ES-I3 (cell line): ENCODE results near the gene ACSM6.
"Not testable (repeated sequence)": the region's sequence is repeated elsewhere in the genome, so short reads cannot be mapped to it uniquely, and the experiment has no call there.

Source experiments
- H3K36me3 ChIP-seq: 2 replicates; pipeline ENCODE4 v1.6.1; 2013; ENCODE audit warnings: mild to moderate bottlenecking, low read length, control low read depth, moderate library complexity; ENCODE audit not compliant: insufficient read depth
- H3K4me1 ChIP-seq: 2 replicates; pipeline ENCODE4 v1.6.1; 2013; ENCODE audit warnings: mild to moderate bottlenecking, control low read depth, low read length; ENCODE audit not compliant: insufficient read depth
- H3K9ac ChIP-seq: 2 replicates; pipeline ENCODE4 v1.6.1; 2013; ENCODE audit warnings: low read depth, mild to moderate bottlenecking, low read length, moderate library complexity
- H3K9me3 ChIP-seq: 2 replicates; pipeline ENCODE4 v1.6.1; 2013; ENCODE audit warnings: mild to moderate bottlenecking, low read length, moderate library complexity; ENCODE audit not compliant: control insufficient read depth, insufficient read depth

Gene ACSM6

DNA sequence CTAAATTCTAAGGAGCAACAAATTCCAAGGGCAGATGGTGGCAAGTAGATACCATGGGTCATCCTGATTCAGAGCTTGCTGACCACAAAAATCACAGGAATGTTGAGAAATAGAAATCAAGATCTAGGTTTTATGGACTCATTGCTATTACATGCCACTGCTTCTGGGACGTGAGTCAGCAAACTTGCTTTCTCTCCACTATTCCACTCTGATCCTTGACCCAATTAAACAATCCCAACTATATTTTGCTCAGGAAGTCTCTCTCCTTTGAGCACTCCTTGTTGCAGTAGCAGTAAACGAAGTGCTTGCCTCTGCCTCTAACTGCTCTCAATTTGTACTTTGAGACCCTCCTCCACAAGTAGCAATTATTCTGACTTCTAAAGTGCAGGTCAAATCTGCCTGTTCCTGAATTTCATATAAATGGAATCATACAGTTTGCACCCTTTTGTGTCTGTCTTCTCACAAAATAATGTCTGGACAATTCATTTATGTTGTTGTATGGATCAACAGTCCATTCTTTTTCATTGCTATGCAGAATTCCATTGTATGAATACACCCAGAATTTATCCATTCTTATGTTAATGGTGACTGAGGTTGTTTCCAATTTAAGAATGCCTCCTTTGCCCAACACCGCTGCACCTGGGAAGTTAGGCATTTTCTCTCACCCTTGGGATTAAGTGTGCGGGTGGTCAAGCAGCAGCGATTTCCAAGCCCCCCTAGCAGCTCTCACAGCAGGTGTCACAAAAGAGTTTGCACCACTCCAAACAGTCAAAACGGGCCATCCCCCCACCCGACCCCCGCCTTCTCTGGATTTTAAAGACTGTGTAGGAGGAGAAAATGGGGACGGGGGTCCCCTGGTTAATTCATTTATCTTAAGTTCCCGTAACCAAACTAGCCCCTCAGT, 35.9 kb downstream of the ACSM6 start:
- Histone ChIP-seq H3K9me3 (no peaks in the 10 kb centered on the region), H3K9ac (peak overlapping the region; percentile 94), H3K36me3 (peaks cover 12% of the 10 kb centered on the region; the same call in 1 of the 2 replicates), H3K4me1 (peaks cover 31% of the 10 kb centered on the region)

DNA sequence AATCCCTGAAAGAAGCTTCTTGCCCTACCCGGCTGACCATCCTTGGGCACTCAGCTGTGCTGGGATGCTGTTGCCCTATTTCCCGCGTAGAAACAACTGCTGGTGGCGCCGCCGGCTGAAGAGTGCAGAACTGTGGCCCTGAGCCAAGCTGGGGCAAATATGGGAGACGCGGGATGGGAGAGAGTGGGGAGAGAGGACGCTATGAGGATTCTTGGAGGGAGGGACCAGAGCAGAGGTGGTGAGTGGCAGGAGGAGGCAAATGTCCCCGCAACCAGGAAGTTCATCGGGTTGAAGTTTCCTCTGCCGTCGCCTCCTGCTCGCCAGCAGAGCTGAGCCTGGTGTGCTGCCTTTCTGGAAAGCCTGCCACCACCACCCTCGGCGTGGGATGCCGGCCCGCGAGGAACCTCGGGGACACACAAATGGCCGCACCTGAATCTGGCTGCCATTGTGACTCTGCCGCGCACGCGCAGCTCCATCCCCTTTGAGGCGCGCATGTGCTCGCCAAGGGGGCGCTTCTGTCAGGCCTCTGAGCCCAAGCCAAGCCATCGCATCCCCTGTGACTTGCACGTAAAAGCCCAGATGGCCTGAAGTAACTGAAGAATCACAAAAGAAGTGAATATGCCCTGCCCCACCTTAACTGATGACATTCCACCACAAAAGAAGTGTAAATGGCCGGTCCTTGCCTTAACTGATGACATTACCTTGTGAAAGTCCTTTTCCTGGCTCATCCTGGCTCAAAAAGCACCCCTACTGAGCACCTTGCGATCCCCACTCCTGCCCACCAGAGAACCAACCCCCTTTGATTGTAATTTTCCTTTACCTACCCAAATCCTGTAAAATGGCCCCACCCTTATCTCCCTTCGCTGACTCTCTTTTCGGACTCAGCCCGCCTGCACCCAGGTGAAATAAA, 36.9 kb downstream of the ACSM6 start:
- 0 out of 2 replicates have a peak, but pooled peaks cover 10% of the 10 kb centered on the region for H3K36me3 ChIP-seq
- peak overlapping the region; percentile 94 for H3K9ac ChIP-seq
- not testable (repeated sequence) for H3K9me3 ChIP-seq
- peaks cover 38% of the 10 kb centered on the region for H3K4me1 ChIP-seq

DNA sequence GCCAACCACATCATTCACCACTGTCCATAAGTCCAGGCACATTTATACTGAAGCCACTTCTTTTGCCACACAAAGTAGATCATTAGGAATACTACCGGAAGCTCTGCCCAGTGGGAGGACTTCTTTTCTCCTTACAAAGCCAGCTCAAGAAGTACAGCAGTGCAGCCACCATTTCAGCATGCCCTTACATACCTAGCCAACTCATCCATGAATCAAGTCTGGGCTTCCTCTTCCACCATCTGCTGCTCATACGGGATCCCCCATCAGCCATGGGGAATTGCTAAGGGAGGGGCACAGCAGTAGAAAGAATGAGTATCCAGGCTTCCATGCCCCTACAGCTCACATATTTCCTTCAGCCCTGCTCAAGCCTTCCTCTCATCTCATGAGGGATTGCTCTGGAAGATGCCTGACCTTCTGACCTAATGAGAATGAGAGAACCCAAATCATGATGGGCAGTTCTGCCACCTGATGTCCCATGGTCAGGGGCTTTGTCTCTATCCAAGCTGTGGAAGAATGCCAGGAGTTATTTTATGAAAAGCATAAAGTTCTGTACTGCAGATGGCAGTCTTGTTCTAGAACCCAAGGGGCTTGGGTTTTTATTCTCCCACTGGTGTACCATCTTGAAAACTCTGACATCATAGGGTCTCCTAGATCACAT, 39.5 kb downstream of the ACSM6 start:
- H3K4me1 ChIP-seq: peaks cover 35% of the 10 kb centered on the region
- H3K36me3 ChIP-seq: peaks cover 11% of the 10 kb centered on the region
- H3K9ac ChIP-seq: no peak overlapping the region
- no peaks in the 10 kb centered on the region for H3K9me3 ChIP-seq

DNA sequence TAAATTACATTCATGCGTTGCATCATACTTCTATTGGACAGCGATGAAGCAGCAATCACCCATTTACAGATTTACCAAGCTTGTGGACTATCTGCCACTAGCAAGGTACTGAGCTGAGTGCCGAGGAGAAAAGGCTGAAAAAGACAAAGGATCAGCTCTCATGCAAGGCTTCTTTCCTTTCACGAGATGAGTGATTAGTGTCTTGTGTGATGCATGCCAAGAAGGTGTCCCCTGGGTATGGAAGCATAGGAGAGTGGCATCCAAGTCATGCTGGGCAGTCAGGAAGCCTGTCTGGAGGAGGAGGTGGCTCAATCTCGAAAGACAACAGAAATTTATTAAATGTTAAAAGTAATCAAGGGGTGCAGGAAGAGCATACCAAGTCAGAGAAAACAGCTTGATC, 40.9 kb downstream of the ACSM6 start:
- no peak overlapping the region for H3K9ac ChIP-seq
- H3K36me3 ChIP-seq: peaks cover 14% of the 10 kb centered on the region
- peaks cover 27% of the 10 kb centered on the region for H3K4me1 ChIP-seq
- no peaks in the 10 kb centered on the region for H3K9me3 ChIP-seq

DNA sequence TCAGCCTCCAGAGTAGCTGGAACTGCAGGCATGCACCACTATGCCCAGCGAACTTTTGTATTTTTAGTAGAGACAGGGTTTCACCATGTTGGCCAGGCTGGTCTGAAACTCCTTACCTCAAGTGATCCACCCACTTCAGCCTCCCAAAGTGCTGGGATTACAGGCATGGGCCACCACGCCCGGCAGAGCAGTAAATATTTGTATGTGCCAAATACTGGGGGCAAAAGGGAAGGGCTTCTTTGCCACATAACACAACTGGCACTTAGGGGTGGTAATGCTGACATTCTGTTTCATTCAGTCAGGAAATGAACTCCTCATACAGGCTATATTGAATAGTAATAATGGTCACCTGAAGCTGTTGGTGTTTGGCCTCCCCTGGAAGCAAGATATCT, 41.6 kb downstream of the ACSM6 start:
- no peak overlapping the region for H3K9ac ChIP-seq
- peaks cover 21% of the 10 kb centered on the region for H3K36me3 ChIP-seq
- H3K4me1 ChIP-seq: peaks cover 27% of the 10 kb centered on the region
- H3K9me3 ChIP-seq: no peaks in the 10 kb centered on the region

DNA sequence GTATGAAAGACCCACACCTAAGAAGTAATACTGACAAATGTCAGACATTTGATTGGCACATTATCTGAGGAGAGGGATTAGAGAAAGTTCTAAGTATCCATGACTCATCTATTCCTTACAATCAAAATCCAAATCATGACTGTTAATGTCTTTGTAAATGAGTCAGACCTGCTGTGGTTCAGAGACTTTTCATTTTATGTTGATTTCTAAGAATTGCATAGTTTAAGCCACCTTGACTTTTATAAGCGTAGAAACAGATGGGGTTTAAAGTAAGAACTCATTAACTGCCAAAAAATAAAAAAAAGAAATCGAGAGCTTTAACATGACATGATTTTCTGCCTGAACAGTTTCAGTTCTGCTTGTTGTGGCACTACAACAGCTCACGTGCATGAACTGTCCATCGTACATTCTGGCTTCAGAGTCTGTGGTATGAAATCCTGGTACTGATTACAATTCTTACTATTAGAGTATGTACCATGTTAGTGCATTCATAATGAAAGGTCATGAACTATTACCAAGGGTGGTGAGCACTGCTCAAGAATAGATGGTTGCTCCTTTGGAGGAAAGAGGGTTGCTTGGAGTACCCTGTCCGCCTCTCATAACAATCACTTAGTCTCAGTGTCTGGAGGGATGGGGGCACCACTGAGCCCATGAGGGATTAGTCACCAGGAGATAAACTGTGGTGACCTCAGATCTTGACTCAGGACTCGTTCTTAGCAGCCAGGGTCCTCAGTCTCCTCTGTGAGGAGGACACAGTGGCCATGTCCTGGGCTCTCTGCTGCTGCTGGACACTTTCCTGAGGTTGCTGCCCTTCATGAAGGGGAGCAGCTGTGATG, 42.2 kb downstream of the ACSM6 start:
- Histone ChIP-seq H3K36me3 (peaks cover 27% of the 10 kb centered on the region), H3K9ac (no peak overlapping the region), H3K9me3 (no peaks in the 10 kb centered on the region), H3K4me1 (peaks cover 27% of the 10 kb centered on the region)

DNA sequence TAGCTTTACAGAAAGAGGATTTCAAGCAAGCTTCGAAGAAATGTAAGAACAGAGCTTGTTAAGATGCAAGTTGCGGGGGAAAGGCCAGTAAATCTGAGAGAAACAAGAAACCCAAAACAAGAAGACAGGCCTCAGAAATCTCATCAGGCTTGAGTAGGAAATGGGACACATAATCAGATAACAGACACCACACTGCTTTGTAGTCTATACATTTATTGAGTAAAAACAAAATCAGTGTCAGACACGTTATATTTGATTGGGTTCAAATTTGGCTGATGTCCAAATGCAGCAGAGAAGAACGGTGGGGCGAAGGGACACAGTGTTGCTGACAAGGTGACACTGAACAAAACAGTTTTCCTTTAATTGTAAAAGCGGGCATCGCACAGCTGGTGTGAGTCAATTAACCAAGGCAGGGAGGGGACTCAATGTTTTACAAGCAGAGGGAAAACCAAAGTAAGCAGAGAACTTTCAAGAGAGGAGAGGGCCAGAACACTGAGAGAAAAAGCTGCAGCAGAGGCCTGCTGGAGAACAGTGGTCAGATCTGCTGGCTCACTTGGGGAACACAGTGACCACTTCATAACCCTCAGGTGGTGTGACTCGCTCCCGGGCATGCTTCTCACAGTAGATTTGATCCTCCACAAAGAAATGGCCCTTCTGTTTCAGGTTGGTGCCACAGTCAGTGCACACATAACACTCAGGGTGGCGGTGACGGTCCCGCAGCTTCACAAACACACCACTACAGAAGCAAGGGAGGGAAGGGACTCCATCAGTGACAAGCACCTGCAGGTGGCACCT, 43.5 kb downstream of the ACSM6 start:
- no peaks in the 10 kb centered on the region for H3K9me3 ChIP-seq
- H3K9ac ChIP-seq: no peak overlapping the region
- H3K36me3 ChIP-seq: peaks cover 36% of the 10 kb centered on the region
- H3K4me1 ChIP-seq: peaks cover 22% of the 10 kb centered on the region

DNA sequence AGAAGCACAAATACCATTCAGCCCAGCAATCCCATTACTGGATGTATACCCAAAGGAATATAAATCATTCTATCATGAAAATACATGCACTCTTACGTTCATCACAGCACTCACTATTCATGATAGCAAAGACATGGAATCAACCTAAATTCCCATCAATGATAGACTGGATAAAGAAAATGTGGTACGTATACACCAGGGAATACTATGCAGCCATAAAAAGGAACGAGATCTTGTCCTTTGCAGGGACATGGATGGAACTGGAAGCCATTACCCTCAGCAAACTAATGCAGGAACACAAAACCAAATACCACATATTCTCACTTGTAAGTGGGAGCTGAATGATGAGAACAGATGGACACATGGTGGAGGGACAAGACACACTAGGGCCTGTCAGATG, 46.1 kb downstream of the ACSM6 start:
- peaks cover 35% of the 10 kb centered on the region for H3K36me3 ChIP-seq
- H3K4me1 ChIP-seq: peaks cover 16% of the 10 kb centered on the region
- not testable (repeated sequence) for H3K9me3 ChIP-seq, H3K9ac ChIP-seq

DNA sequence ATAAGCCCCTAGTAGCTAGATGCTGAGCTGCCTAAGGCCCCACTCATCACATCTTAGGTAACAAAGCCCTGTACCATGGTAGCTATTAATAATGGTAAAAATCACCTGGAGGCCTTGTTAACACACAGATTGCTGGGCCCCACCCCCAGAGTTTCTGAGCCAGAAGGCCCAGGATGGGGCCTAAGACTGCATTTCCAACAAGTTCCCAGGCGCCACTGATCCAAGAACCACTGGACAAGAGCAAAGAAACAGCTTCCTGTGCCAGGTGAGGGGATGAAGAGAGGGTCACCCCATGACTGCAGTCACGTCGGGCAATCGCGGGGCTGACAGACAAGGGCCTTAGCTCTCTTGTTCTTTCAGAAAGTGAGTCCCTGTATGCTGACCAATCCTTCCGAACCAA, 46.8 kb downstream of the ACSM6 start:
- Histone ChIP-seq H3K4me1 (peaks cover 12% of the 10 kb centered on the region), H3K36me3 (peaks cover 39% of the 10 kb centered on the region), H3K9ac (no peak overlapping the region)

DNA sequence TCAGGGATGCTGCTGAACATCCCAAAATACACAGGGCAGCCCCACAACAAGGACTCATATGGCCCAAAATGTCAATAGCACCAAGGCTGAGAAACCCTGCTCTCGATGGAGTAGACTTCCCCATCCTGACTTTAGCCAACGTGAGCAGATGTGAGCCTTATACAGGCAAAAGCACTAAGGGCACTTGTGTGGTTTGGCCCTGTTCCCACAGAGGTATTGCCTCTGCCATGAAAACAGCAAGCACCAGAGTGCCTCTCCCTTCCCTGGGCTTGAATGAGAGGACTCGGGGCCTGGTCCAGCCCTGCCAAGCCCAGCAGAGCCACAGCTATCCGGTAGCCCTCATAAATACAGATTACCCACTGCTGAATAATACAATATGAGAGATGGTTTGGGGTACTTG, 47.5 kb downstream of the ACSM6 start:
- H3K4me1 ChIP-seq: peaks cover 5% of the 10 kb centered on the region
- peaks cover 42% of the 10 kb centered on the region for H3K36me3 ChIP-seq
- H3K9me3 ChIP-seq: no peaks in the 10 kb centered on the region
- no peak overlapping the region for H3K9ac ChIP-seq

More for the DNA sequence above, 46.8 kb downstream of the ACSM6 start:
- H3K9me3 ChIP-seq: no peaks in the 10 kb centered on the region

DNA sequence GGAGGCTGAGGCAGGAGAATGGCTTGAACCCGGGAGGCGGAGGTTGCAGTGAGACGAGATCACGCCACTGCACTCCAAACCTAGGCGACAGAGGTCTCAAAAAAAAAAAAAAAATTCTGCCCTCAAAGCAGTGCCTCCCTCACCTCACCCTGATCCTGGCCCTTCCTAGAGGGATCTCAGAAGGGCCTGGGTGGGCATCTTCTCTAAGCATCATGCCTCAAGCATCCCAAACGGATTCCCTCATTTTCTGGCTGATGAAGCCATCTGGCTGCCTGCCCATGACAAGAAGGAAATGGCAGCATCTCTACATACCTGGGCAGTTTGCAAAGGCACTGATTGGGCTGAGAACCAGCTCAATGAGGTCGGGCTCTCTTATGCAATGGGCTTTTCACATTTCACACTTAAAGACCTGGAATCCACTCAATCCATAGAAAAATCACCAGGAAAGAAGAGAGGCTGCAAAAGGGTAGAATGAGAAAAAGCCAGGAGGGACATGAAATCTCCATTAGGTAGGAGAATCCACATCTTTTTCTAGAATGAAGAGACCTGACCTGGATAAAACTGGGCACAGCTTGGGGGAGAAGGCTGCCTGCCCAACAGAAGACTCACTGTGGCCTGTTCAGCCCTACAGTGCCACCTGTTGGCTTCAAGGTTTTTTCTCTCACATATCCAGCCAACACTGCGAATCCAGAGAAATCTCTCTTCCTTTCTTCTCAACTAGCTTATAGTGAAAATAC, 48.7 kb downstream of the ACSM6 start:
- H3K9me3 ChIP-seq: no peaks in the 10 kb centered on the region
- H3K36me3 ChIP-seq: peaks cover 36% of the 10 kb centered on the region
- H3K9ac ChIP-seq: no peak overlapping the region
- H3K4me1 ChIP-seq: peaks cover 13% of the 10 kb centered on the region

DNA sequence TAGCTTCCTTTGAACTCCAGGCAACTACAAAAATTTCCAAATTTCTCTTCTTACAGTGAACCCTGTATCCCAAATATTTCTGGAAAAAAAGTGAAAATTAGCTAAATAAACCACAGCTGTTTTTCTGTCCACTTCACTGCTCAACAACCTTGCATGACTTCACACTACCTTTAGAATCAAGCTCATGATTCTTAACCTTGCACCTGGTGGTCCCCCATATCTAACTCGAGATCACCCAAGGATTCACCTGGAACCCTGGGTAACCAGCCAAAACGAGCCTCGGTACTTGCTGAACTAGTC, 49.2 kb downstream of the ACSM6 start:
- Histone ChIP-seq H3K36me3 (peaks cover 35% of the 10 kb centered on the region), H3K4me1 (peaks cover 15% of the 10 kb centered on the region)

DNA sequence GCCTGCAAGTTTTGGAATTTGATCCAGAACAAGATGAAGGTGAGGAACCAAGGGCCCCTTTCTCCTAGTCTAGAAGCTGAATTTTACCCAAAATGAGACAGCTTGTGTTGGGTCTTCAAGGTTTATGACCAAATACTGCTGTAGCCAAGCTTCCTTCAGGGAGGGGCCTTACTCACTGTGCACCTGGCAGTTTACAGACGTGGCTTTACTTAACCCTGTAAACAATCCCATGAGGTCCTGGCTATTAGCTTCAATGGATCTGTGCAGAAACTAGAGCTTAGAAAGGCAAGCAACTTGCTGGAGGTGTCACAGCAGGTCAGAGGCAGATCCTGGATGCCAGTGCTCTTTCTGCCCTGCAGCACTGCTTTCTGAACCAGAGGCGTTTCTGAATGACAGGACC, 50.1 kb downstream of the ACSM6 start:
- no peak overlapping the region for H3K9ac ChIP-seq
- no peaks in the 10 kb centered on the region for H3K9me3 ChIP-seq
- H3K4me1 ChIP-seq: peaks cover 15% of the 10 kb centered on the region
- peaks cover 35% of the 10 kb centered on the region for H3K36me3 ChIP-seq

More for the DNA sequence above, 49.2 kb downstream of the ACSM6 start:
- H3K9me3 ChIP-seq: no peaks in the 10 kb centered on the region
- H3K9ac ChIP-seq: no peak overlapping the region
